Femur (tissue), 1 donor: Measurements from ENCODE around the gene RAX.
A peak's percentile ranks its signal among the peaks of the same experiment; 100 is the strongest.

ENCODE experiments used
- DNase-seq: peaks from one replicate; pipeline ENCODE4 v3.0.0-alpha.2; 2017

Gene RAX

GRCh38 chr18:59272891-59273758 lies at the start of gene RAX:
TSS of gene RAX (minus strand) at chr18:59273454. CDS start at chr18:59273206, 248 bp downstream.
- DNase-seq, result no peak

DNA sequence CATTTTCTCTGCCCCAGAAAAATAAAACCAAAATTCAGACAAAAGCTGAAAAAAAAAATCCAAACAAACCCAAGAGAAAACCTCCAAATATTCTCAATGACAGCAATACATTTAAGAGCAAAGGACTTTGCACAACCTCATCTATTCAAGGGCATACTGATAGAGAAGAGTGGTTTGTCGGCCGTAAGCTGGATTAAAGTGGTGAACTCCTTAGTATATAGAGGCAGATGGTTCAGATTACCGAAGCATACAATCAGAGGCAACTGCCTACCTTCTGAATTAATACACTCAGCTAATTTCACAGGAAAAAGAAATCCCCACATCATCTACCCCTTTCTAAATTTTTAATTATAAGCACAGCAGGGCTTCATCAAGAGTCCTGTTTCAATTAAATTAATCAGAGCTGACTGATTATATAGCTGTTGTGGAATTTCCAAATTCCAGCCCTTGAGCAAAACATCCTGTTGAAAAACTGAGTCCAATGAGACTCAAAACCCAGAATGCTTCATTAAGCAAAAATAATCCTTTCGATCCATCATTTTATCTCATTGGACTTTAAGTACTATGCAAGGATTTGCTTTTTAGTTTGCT lies 45.3 kb upstream of the RAX start, which contains the start of gene CPLX4:
Gene CPLX4 (minus strand): TSS at position 190 of the 591 bp plus-strand sequence. CDS start 187 bp downstream, at position 3.
- DNase-seq, result no peak

- no peak for DNase-seq
Measured at GRCh38 chr18:59311631-59312030, 38.4 kb upstream of the RAX start.

DNA sequence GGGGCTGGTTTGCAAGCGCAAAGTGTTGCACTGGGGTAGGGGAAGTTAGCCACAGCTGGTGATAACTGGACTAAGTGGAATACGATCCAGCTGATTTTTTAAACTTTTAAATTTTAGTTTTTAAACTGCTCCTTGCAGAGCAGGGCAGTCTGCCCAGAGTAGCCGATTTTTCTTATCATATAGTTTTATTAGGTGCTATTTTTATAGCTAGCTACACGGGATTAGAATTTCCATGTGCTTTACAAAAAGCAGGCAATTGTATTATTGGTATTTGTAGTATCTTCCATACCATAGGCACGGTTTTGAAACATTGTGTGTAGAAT lies 35.6 kb upstream of the RAX start:
- no peak for DNase-seq

GRCh38 chr18:59308248-59308937 lies 35.1 kb upstream of the RAX start:
- peak; percentile 83 for DNase-seq

GRCh38 chr18:59306640-59307039 lies 33.4 kb upstream of the RAX start:
- no peak for DNase-seq

- DNase-seq, result no peak
Measured at GRCh38 chr18:59305295-59305694, 32.0 kb upstream of the RAX start.

GRCh38 chr18:59303656-59304195 lies 30.5 kb upstream of the RAX start:
- no peak for DNase-seq

DNA sequence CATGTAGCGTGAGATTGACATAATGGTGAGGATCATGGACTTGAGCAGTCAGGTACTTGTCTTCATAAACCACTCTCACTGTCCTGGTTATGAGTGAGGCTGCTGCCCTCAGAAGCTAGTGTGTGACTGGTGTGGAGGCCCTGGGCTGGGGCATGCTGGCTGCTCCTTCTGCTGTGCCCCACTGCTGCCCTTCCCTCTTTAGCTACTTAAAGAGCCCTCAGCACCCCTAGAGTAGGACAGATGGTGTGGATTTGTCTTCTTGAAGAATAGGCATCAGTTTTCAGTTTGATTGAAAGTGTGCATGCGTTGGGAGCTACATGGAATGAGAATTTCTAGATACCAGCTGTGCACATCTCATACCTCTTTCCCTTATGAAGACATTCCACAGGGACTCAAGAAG lies 29.8 kb upstream of the RAX start:
- DNase-seq, result no peak

DNA sequence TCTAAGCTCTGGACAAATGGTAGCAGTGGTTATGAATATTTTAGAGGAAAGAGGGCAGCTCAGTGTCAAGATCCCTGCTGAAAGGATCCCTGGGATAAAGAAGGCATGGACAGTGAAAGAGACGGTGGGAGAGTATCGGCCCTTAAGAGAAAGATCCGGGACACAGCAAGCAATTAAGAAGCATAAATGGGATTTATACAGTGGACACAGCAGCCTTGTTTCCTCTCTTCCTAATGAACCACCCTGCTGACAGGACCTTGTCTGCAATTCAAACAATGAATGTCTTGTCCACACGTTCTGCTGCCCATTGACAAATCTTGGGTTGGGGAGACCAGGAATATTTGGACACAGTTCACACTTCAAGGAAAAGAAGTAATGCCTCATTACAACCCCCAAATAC lies 28.7 kb upstream of the RAX start:
- DNase-seq, result no peak

- DNase-seq, result no peak
Measured at GRCh38 chr18:59300676-59301285, 27.5 kb upstream of the RAX start.

DNA sequence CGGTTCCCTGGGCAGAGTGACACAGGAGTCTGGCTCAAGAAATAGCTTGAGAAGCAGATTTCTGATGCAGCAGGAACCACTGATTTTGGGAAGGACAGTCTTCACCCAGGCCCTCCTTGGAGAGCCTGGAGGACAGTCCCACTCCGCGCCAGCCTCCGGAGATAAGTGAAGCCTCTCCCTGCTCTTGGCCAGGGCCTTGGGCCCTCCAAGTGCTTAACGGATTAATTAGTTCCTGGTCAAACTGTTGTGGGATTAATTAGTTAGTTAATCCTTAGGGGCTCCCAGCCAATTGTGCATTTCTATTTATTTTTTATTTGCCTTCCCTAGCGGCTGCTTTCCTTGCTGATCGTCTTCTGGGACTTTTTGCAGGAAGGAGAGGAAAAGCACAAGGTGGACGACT lies 25.6 kb upstream of the RAX start:
- DNase-seq, result no peak

GRCh38 chr18:59293317-59293716 lies 20.1 kb upstream of the RAX start:
- DNase-seq, result no peak

DNA sequence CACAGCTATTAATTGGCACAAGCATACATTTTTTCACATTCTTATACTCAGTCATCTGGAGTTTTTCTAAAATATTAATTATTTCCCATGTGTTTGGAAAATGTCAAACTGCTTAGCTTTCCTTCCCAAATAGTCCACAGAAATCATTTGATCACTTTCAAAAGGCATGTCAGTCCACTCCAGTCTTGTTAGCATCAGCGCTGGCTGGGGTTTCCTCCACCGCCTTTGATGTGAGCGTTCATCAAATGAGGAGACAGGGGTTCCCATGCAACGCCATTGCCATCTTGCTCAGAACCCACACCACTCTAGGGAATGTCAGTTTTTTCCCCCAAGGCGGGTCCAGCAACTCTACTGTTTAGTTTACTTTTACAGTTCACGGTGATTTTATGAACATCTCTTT lies 13.1 kb upstream of the RAX start:
- no peak for DNase-seq

- no peak for DNase-seq
Measured at GRCh38 chr18:59282341-59282740, 9.1 kb upstream of the RAX start.

DNA sequence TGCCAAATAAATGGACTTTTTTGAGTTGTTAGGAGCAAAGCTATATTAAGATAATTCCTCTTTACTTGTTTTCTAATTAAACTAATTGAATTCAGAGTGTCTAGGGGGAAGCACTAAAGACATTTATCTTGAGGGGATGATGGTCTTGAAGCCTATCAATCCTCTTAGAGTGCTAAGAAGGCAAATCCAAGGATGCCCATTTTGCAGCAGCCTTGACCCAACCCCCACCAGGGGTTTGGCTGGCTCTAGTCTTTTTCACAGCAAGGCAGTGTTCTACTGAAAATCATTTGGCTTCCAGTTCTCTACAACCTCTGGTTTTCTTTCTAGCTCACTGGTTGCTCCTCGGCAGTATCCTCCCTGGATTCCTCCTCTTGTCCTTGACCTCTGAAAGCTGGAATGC lies 6.5 kb upstream of the RAX start:
- DNase-seq, result no peak

- no peak for DNase-seq
Measured at GRCh38 chr18:59279193-59279592, 5.9 kb upstream of the RAX start.

- no peak for DNase-seq
Measured at GRCh38 chr18:59278793-59279192, 5.5 kb upstream of the RAX start.

- DNase-seq, result no peak
Measured at GRCh38 chr18:59276047-59276446, 2.8 kb upstream of the RAX start.

DNA sequence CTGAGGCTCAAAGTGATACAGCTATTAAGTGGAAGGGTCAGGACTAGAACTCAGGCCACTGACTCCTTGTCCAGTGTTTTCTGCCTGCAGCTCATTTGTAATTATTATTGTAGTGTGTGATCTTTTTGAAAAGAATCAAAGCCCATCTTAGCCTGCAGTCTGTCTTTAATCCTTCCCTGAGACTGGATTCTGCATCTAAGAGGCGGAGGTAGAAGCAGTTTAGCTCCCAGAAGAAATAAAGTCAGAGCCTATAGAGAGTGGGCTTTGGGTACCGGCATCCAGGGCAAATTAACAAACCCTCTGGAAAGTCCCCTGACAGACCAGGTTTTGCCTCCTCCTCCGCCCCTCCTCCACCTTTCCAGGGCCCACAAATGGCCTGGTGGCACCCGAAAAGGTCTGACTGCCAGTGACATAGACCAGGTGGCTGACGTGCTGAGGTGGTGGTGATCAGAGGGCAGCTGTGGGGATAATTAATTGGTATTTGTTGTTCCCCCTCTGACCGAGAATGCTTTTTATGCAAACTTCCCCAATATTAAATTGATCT lies 2.2 kb upstream of the RAX start:
- no peak for DNase-seq

GRCh38 chr18:59274533-59274928 lies 1.3 kb upstream of the RAX start:
- DNase-seq, result no peak

- no peak for DNase-seq
Measured at GRCh38 chr18:59273759-59274532, 692 bp upstream of the RAX start.
